MCF 10A (cell line): ENCODE data around the gene ITGA1. TPM values are rescaled to one million over a fixed set of nuclear protein-coding genes. Genes with fewer than 3 reads are reported as not detected.
"Not testable (repeated sequence)": the region's sequence is repeated elsewhere in the genome, so short reads cannot be mapped to it uniquely, and the experiment has no call there.

ENCODE experiments used
- BruUV-seq: library from RNA; stranded (reverse); fragments of 400-500 nt; replicated peaks from 2 replicates; lab custom pipeline; 2021; lab: Mats Ljungman, UMichigan
- CTCF ChIA-PET: fragments of 300-600 bp; sonication (Branson Sonifier 250); formaldehyde crosslinking; extraction: SDS; loops from one replicate; lab custom pipeline; 2021; ENCODE audit warnings: antibody characterized with exemption, inconsistent platforms; lab: Yijun Ruan, JAX
- POLR2A ChIA-PET: fragments of 300-600, 350-650 bp; sonication (Branson Sonifier 250); formaldehyde crosslinking; extraction: SDS; loops from one replicate; lab custom pipeline; 2020; ENCODE audit warnings: antibody characterized with exemption, inconsistent platforms; lab: Yijun Ruan, JAX
- DNase-seq: peaks from one replicate; pipeline ENCODE4 v3.0.0-alpha.2; 2018; ENCODE audit not compliant: unreplicated experiment
- H3K27ac Mint-ChIP-seq: one replicate; pipeline ENCODE4 v1.8.0; 2022; ENCODE audit warnings: mild to moderate bottlenecking, low read depth, mixed read lengths; ENCODE audit not compliant: unreplicated experiment
- H3K27me3 Mint-ChIP-seq: one replicate; pipeline ENCODE4 v1.8.0; 2022; ENCODE audit warnings: mixed read lengths; ENCODE audit not compliant: insufficient read depth, unreplicated experiment
- H3K36me3 Mint-ChIP-seq: one replicate; pipeline ENCODE4 v1.8.0; 2022; ENCODE audit warnings: mild to moderate bottlenecking, moderate library complexity, mixed read lengths; ENCODE audit not compliant: insufficient read depth, unreplicated experiment
- H3K4me1 Mint-ChIP-seq: one replicate; pipeline ENCODE4 v1.8.0; 2022; ENCODE audit warnings: mixed read lengths; ENCODE audit not compliant: insufficient read depth, unreplicated experiment
- H3K4me3 Mint-ChIP-seq: one replicate; pipeline ENCODE4 v1.8.0; 2022; ENCODE audit warnings: mild to moderate bottlenecking, moderate library complexity, mixed read lengths; ENCODE audit not compliant: unreplicated experiment
- H3K9me3 Mint-ChIP-seq: one replicate; pipeline ENCODE4 v1.8.0; 2022; ENCODE audit warnings: mixed read lengths; ENCODE audit not compliant: unreplicated experiment
- intact Hi-C: fragments of 100-400 bp; cut with micrococcal nuclease; formaldehyde crosslinking; loops from 2 replicates; pipeline ENCODE4 v1.14.1; 2022
- total RNA-seq: library from RNA; stranded (reverse); gene quantifications from 2 replicates; pipeline ENCODE4 v1.2.3, GENCODE V29; 2022
- TF ChIP-seq, protein P1 (sequence below): fragments of 200-600 bp; IDR thresholded peaks from one replicate; pipeline ENCODE4 v1.8.0; 2022; ENCODE audit warnings: antibody characterized with exemption, mild to moderate bottlenecking; ENCODE audit not compliant: unreplicated experiment

The ITGA1 gene
- total RNA-seq, 1 experiment from 2014 or later: 7.7 TPM

DNA sequence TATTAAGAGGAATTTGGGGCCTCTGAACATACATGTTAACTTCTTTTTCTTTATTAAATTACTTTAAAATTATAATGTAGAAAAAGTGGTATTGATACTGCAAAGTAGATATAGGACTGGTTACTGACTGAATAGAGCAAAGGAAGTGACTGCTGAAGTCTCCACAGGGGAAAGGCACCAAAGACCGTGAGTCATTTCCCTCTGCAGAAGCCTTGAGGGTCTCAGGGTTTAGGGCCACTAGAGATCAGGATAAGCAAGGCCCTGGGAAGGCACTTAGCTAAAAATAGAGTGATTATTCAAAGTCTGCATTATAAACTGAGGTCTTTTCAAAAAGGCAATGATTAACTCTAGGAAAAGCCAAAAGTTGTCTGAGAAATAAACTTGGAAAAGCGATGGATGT, 44.7 kb upstream of the ITGA1 start:
- Mint-ChIP-seq H3K4me3 (no peak overlapping the region), H3K4me1 (no peaks in the 10 kb centered on the region), H3K9me3 (no peaks in the 10 kb centered on the region), H3K27ac (no peak overlapping the region), H3K27me3 (no peaks in the 10 kb centered on the region), H3K36me3 (no peaks in the 10 kb centered on the region)
- BruUV-seq: no TSS peak
- intact Hi-C loops: no loop called here
- TF ChIP-seq, protein P1, sequence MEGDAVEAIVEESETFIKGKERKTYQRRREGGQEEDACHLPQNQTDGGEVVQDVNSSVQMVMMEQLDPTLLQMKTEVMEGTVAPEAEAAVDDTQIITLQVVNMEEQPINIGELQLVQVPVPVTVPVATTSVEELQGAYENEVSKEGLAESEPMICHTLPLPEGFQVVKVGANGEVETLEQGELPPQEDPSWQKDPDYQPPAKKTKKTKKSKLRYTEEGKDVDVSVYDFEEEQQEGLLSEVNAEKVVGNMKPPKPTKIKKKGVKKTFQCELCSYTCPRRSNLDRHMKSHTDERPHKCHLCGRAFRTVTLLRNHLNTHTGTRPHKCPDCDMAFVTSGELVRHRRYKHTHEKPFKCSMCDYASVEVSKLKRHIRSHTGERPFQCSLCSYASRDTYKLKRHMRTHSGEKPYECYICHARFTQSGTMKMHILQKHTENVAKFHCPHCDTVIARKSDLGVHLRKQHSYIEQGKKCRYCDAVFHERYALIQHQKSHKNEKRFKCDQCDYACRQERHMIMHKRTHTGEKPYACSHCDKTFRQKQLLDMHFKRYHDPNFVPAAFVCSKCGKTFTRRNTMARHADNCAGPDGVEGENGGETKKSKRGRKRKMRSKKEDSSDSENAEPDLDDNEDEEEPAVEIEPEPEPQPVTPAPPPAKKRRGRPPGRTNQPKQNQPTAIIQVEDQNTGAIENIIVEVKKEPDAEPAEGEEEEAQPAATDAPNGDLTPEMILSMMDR: no peak
- ChIA-PET CTCF (no interaction called here), POLR2A (no interaction called here)
- DNase-seq: no peak

DNA sequence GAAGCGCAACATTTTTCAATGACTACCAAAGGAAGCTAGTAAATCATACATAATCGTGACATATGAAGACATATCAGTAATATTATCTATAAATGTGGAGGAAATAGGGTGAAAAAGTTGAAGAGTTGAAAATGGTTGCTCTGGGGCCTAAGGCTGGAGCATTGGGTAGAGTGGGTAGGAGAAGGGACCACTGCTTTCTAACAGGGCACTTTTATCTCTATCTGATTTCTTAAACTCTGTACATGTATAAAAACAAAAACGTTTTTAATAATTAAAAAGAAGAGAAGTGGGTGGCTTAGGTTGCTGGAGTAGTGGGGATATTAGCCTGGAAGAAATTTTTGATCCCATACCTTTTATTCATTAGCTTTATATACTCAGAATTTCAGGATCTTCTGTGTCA, 44.2 kb upstream of the ITGA1 start:
- TF ChIP-seq, protein P1: no peak
- Mint-ChIP-seq H3K27ac (no peak overlapping the region), H3K4me3 (no peak overlapping the region), H3K27me3 (no peaks in the 10 kb centered on the region), H3K4me1 (no peaks in the 10 kb centered on the region), H3K9me3 (no peaks in the 10 kb centered on the region), H3K36me3 (no peaks in the 10 kb centered on the region)
- BruUV-seq: no TSS peak
- CTCF ChIA-PET: no interaction called here
- intact Hi-C loops: no loop called here
- no peak for DNase-seq
- POLR2A ChIA-PET: interaction anchor here (0.6 kb wide), 1 partner anchor 55 kb away, joined by 3 read pairs; no protein-coding TSS in a partner anchor

DNA sequence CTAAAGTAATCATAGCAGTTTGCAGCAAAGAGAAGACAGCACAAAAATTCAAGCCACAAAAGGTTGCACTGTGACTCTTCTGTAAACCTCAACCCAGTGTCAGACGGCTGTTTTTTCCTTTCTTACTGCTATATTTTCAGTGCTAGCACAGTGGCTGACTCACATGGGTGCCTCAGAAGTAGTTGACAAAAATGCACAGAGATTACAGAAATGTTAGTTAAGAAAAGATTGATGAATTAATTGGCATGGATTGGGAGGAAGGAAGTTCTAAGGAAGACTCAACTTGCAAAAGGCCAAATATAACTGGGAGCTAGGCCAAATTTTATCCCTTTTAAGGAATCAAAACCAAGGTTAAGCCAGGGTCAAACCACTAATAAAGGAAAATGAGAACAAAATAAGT, 43.7 kb upstream of the ITGA1 start:
- TF ChIP-seq, protein P1: no peak
- ChIA-PET CTCF (no interaction called here), POLR2A (interaction anchor here (0.6 kb wide), 1 partner anchor 55 kb away, joined by 3 read pairs; no protein-coding TSS in a partner anchor)
- DNase-seq: no peak
- H3K4me1 Mint-ChIP-seq: no peaks in the 10 kb centered on the region
- H3K36me3 Mint-ChIP-seq: no peaks in the 10 kb centered on the region
- no peak overlapping the region for H3K4me3 Mint-ChIP-seq
- intact Hi-C loops: no loop called here
- H3K27ac Mint-ChIP-seq: no peak overlapping the region
- no peaks in the 10 kb centered on the region for H3K27me3 Mint-ChIP-seq
- no TSS peak for BruUV-seq
- H3K9me3 Mint-ChIP-seq: no peaks in the 10 kb centered on the region

DNA sequence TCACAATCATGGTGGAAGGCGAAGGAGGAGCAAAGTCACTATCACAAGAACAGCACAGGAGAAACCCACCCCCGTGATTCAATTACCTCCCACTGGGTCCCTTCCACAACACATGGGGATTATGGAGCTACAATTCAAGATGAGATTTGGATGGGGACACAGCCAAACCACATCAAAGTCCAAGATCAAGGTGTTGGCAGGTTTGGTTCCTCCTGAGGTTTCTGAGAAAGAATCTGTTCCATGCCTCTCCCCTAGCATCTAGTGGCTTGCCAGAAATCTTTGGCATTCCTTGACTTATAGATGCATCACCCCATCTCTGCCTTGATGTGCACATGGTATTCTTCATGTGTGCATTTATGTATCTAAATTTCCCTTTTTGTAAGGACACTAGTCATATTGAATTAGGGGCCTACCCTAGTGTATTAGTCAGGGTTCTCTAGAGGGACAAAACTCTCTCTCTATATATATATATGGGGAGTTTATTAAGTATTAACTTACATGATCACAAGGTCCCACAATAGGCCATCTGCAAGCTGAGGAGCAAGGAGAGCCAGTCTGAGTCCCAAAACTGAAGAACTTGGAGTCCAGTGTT, 42.8 kb upstream of the ITGA1 start:
- H3K4me3 Mint-ChIP-seq, H3K4me1 Mint-ChIP-seq, POLR2A ChIA-PET, H3K36me3 Mint-ChIP-seq, DNase-seq, H3K27me3 Mint-ChIP-seq, H3K27ac Mint-ChIP-seq, BruUV-seq, intact Hi-C loops, H3K9me3 Mint-ChIP-seq: not testable (repeated sequence)
- CTCF ChIA-PET: interaction anchor here (0.7 to 0.9 kb wide), 2 partner anchors 17 to 23 kb away, joined by 3 read pairs; no protein-coding TSS in a partner anchor
